SK-N-SH (cell line): ENCODE data around the gene PNKD. TPM values are rescaled to one million over a fixed set of nuclear protein-coding genes. Genes with fewer than 3 reads are reported as not detected.

Experiments
- CTCF ChIA-PET: fragments of 300-600, 350-600 bp; formaldehyde crosslinking; extraction: SDS; loops from one replicate; lab custom pipeline; 2021; lab: Yijun Ruan, JAX
- POLR2A ChIA-PET: fragments of 350-600 bp; sonication (Branson Sonifier 250); formaldehyde crosslinking; extraction: SDS; loops from one replicate; lab custom pipeline; 2020; ENCODE audit warnings: antibody characterized with exemption, inconsistent platforms; lab: Yijun Ruan, JAX
- DNase-seq: peaks from one replicate; pipeline ENCODE4 v3.0.0; 2012
- H2AFZ ChIP-seq: fragments of 200-600 bp; sonication (generic); 2 replicates; pipeline ENCODE4 v1.8.1; 2016; ENCODE audit warnings: antibody characterized with exemption, mild to moderate bottlenecking, low read depth
- H3F3A ChIP-seq: fragments of 200-600 bp; sonication (generic); replicated peaks from 2 replicates; pipeline ENCODE3; 2016; ENCODE audit warnings: antibody characterized with exemption, mild to moderate bottlenecking; ENCODE audit not compliant: insufficient read depth
- H3K27ac ChIP-seq, 2 experiments: fragments of 200-500 bp in 1 of 2; fragments of 200-600 bp in 1 of 2; sonication (Bioruptor generic) in 1 of 2; sonication (generic), shearing (Covaris generic) in 1 of 2; 2 replicates each; pipeline versions ENCODE4 v1.5.1 to v1.6.1; 2014 to 2016; ENCODE audit warnings: low read depth in 2 of 2, inconsistent platforms in 1 of 2, low read length in 1 of 2, mild to moderate bottlenecking in 1 of 2, mixed read lengths in 1 of 2
- H3K27me3 ChIP-seq: fragments of 200-600 bp; sonication (generic), shearing (Covaris generic); 2 replicates; pipeline ENCODE4 v1.6.1; 2016; ENCODE audit warnings: mixed run types; ENCODE audit not compliant: insufficient read depth
- H3K36me3 ChIP-seq, 2 experiments: fragments of 200-500 bp in 1 of 2; fragments of 200-600 bp in 1 of 2; sonication (Bioruptor generic) in 1 of 2; sonication (generic) in 1 of 2; replicated peaks in 1 of 2; 2 replicates each; pipeline versions ENCODE3 to v1.5.1; 2014 to 2016; ENCODE audit warnings: low read length in 1 of 2, mild to moderate bottlenecking in 1 of 2; ENCODE audit not compliant: insufficient read depth in 2 of 2, control insufficient read depth in 1 of 2
- H3K4me1 ChIP-seq, 2 experiments: fragments of 200-500 bp in 1 of 2; fragments of 200-600 bp in 1 of 2; sonication (Bioruptor generic) in 1 of 2; sonication (generic), shearing (Covaris generic) in 1 of 2; 2 replicates each; pipeline versions ENCODE4 v1.5.1 to v1.6.1; 2014 to 2016; ENCODE audit warnings: low read depth in 1 of 2, low read length in 1 of 2, mixed run types in 1 of 2; ENCODE audit not compliant: insufficient read depth in 2 of 2, control insufficient read depth in 1 of 2
- H3K4me2 ChIP-seq: fragments of 200-600 bp; sonication (generic), shearing (Covaris generic); 2 replicates; pipeline ENCODE4 v1.6.1; 2017; ENCODE audit warnings: mixed run types
- H3K4me3 ChIP-seq, 2 experiments: fragments of 200-500 bp in 1 of 2; fragments of 200-600 bp in 1 of 2; sonication (Bioruptor generic) in 1 of 2; sonication (generic), shearing (Covaris generic) in 1 of 2; 2 replicates each; pipeline versions ENCODE4 v1.5.1 to v1.8.1; 2014 to 2016; ENCODE audit warnings: low read depth in 2 of 2, inconsistent platforms in 1 of 2, low read length in 1 of 2, mild to moderate bottlenecking in 1 of 2, mixed read lengths in 1 of 2, moderate library complexity in 1 of 2
- H3K79me2 ChIP-seq: fragments of 200-600 bp; sonication (generic); 2 replicates; pipeline ENCODE4 v1.8.1; 2017; ENCODE audit warnings: mild to moderate bottlenecking; ENCODE audit not compliant: insufficient read depth
- H3K9ac ChIP-seq: fragments of 200-600 bp; sonication (generic); 2 replicates; pipeline ENCODE4 v1.6.1; 2017; ENCODE audit warnings: mixed run types
- H3K9me2 ChIP-seq: fragments of 200-600 bp; sonication (generic); 2 replicates; pipeline ENCODE4 v1.6.1; 2017; ENCODE audit warnings: mixed run types
- H3K9me3 ChIP-seq: fragments of 200-600 bp; sonication (generic); 2 replicates; pipeline ENCODE4 v1.6.1; 2017; ENCODE audit warnings: mixed run types, mild to moderate bottlenecking, moderate library complexity
- H4K20me1 ChIP-seq: fragments of 200-600 bp; sonication (generic); 2 replicates; pipeline ENCODE4 v1.6.1; 2017; ENCODE audit warnings: mild to moderate bottlenecking, mixed run types; ENCODE audit not compliant: insufficient read depth
- CTCF ChIP-seq: fragments of 200-600 bp; sonication (generic); IDR thresholded peaks from 2 replicates; pipeline ENCODE4 v1.6.1; 2017; ENCODE audit warnings: antibody characterized with exemption, mild to moderate bottlenecking, moderate library complexity
- EZH2phosphoT487 ChIP-seq: fragments of 200-600 bp; sonication (generic); IDR thresholded peaks from 2 replicates; pipeline ENCODE4 v1.6.1; 2017; ENCODE audit warnings: low read depth, mixed run types, mild to moderate bottlenecking, antibody characterized with exemption, moderate library complexity, borderline replicate concordance
- FOXM1 ChIP-seq: IDR thresholded peaks from 2 replicates; pipeline ENCODE4 v1.4.0; 2012; ENCODE audit warnings: low read depth, mild to moderate bottlenecking
- GATA2 ChIP-seq: sonication (generic); formaldehyde crosslinking; IDR thresholded peaks from 2 replicates; pipeline ENCODE4 v1.5.0; 2020; ENCODE audit warnings: mild to moderate bottlenecking, missing genetic modification reagents
- JUND ChIP-seq: IDR thresholded peaks from 2 replicates; pipeline ENCODE4 v1.4.0; 2012
- NFIC ChIP-seq: IDR thresholded peaks from 2 replicates; pipeline ENCODE4 v1.4.0; 2012; ENCODE audit warnings: borderline replicate concordance
- NRF1 ChIP-seq: IDR thresholded peaks from 2 replicates; pipeline ENCODE4 v1.6.1; 2012; ENCODE audit warnings: low read depth, mild to moderate bottlenecking, low read length
- RAD21 ChIP-seq: IDR thresholded peaks from 2 replicates; pipeline ENCODE4 v1.6.1; 2012; ENCODE audit warnings: mild to moderate bottlenecking, low read length
- RCOR1 ChIP-seq: fragments of 150-350 bp; IDR thresholded peaks from 2 replicates; pipeline ENCODE4 v1.6.1; 2017; ENCODE audit warnings: antibody characterized with exemption, low read length
- REST ChIP-seq: IDR thresholded peaks from 2 replicates; pipeline ENCODE4 v1.6.1; 2012; ENCODE audit warnings: mild to moderate bottlenecking, low read depth, low read length, moderate library complexity
- SIN3A ChIP-seq: IDR thresholded peaks from 2 replicates; pipeline ENCODE4 v1.6.1; 2012; ENCODE audit warnings: low read depth, mild to moderate bottlenecking, low read length, moderate library complexity, borderline replicate concordance
- SMC3 ChIP-seq: IDR thresholded peaks from 2 replicates; pipeline ENCODE4 v1.6.1; 2012; ENCODE audit warnings: low read depth, low read length, improper control_type of control experiment
- TAF1 ChIP-seq: IDR thresholded peaks from 2 replicates; pipeline ENCODE4 v1.6.1; 2012; ENCODE audit warnings: low read depth, mild to moderate bottlenecking, low read length, moderate library complexity, borderline replicate concordance
- TCF12 ChIP-seq: IDR thresholded peaks from 2 replicates; pipeline ENCODE4 v1.4.0; 2012
- USF1 ChIP-seq: IDR thresholded peaks from 2 replicates; pipeline ENCODE4 v1.4.0; 2012; ENCODE audit warnings: low read depth, borderline replicate concordance
- YY1 ChIP-seq: IDR thresholded peaks from 2 replicates; pipeline ENCODE4 v1.4.0; 2012; ENCODE audit warnings: low read depth, mild to moderate bottlenecking
- ZBTB33 ChIP-seq: IDR thresholded peaks from 2 replicates; pipeline ENCODE4 v1.4.0; 2012; ENCODE audit warnings: low read depth, borderline replicate concordance
- WGBS: methylation state at CpG from one replicate; pipeline ENCODE4 v1.1.6; 2017; ENCODE audit warnings: low lambda C conversion rate; 5-methylcytosine and 5-hydroxymethylcytosine counted together
- polyA plus RNA-seq, 3 experiments: library from polyadenylated mRNA; depleted of rRNA; stranded (reverse); fragments of >200 nt; gene quantifications; 2 replicates each; pipeline ENCODE4 v1.2.3, GENCODE V29; 2012

The PNKD gene
- polyA plus RNA-seq, 1 of the 3 experiments (the other 2 are of a cell fraction), result 101 TPM

- TF ChIP-seq NFIC, result no peak
- no peak for TF ChIP-seq NRF1
- no peak for TF ChIP-seq FOXM1
- no peak for TF ChIP-seq YY1
- TF ChIP-seq ZBTB33, result no peak
- TF ChIP-seq SIN3A, result no peak
- no peak for TF ChIP-seq JUND
- no peak for TF ChIP-seq EZH2phosphoT487
- TF ChIP-seq, all 33 proteins: peak for 0
Measured at GRCh38 chr2:218221000-218221399, 49.3 kb upstream of the PNKD start (continued).

GRCh38 chr2:218223046-218223445 is 47.3 kb upstream of the PNKD start:
- WGBS, result 85% methylated on average over 5 of the region's 5 CpGs
- Histone ChIP-seq H4K20me1 (peaks cover 80% of the 10 kb centered on the region), H3K27me3 (no peaks in the 10 kb centered on the region), H3K4me3 (no peak overlapping the region), H3K4me2 (no peak overlapping the region), H2AFZ (no peak overlapping the region), H3K36me3 (peaks cover 62 to 65% of the 10 kb centered on the region in 2 experiments), H3K9me2 (no peaks in the 10 kb centered on the region), H3K9me3 (no peaks in the 10 kb centered on the region), H3K9ac (no peak overlapping the region), H3K4me1 (peaks cover 15 to 30% of the 10 kb centered on the region in 2 experiments), H3K27ac (no peak overlapping the region), H3K79me2 (peaks cover 100% of the 10 kb centered on the region), H3F3A (peaks cover 23% of the 10 kb centered on the region)
- ChIA-PET POLR2A (no interaction called here), CTCF (no interaction called here)
- no peak for TF ChIP-seq SMC3
- no peak for TF ChIP-seq GATA2 (CRISPR knock-in tag)
- TF ChIP-seq FOXM1, result no peak
- TF ChIP-seq REST, result no peak
- TF ChIP-seq RCOR1, result no peak
- TF ChIP-seq JUND, result no peak
- TF ChIP-seq TCF12, result no peak
- no peak for TF ChIP-seq TAF1
- TF ChIP-seq USF1, result no peak
- TF ChIP-seq CTCF, result no peak
- TF ChIP-seq EZH2phosphoT487, result no peak
- no peak for TF ChIP-seq RAD21
- no peak for DNase-seq
